ENCODE measurements around the gene OR14J1.
"Not testable (repeated sequence)": the region's sequence is repeated elsewhere in the genome, so short reads cannot be mapped to it uniquely, and the experiment has no call there.

Gene OR14J1

DNA sequence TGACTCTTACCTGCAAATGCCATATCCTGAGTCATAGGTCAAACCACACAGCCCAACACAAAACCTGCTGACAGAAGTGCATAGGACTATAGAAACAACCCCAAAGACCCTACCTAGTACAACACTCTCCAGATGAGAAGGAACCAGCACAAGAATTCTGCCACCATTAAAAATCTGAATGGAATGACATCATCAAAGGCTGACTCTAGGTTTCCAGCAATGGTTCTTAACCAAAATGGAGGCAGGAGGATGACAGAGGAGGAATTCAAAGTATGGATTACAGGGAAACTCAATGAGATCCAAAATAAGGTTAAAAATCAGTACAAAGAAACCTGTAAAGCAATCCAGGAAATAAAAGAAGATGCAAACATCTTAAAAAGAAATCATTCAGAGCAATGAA lies 31.2 kb downstream of the OR14J1 start:
- Histone ChIP-seq H2AFZ (ENCODE audit: low read length, unreplicated experiment) (no peak overlapping the region), H3K27ac (ENCODE audit: low read depth, low read length) (no peak overlapping the region)

GRCh38 chr6:29336269-29336668 lies 34.8 kb downstream of the OR14J1 start:
- Histone ChIP-seq H2AFZ (ENCODE audit: low read length, unreplicated experiment) (no peak overlapping the region), H3K27ac (ENCODE audit: low read depth, low read length) (no peak overlapping the region), H3K4me3 (ENCODE audit: low read depth, low read length) (no peak overlapping the region), H3K27me3 (ENCODE audit: insufficient read depth, low read length) (no peaks in the 10 kb centered on the region), H3K4me1 (ENCODE audit: control insufficient read depth, insufficient read depth, low read length, unreplicated experiment) (no peaks in the 10 kb centered on the region), H3K79me2 (ENCODE audit: control insufficient read depth, insufficient read depth, low read length, unreplicated experiment) (no peaks in the 10 kb centered on the region), H3K36me3 (ENCODE audit: insufficient read depth, low read length) (no peaks in the 10 kb centered on the region)

More for the DNA sequence above, 31.2 kb downstream of the OR14J1 start:
- Histone ChIP-seq H3K27me3 (ENCODE audit: insufficient read depth, low read length) (no peaks in the 10 kb centered on the region), H3K4me1 (ENCODE audit: control insufficient read depth, insufficient read depth, low read length, unreplicated experiment) (no peaks in the 10 kb centered on the region), H3K79me2 (ENCODE audit: control insufficient read depth, insufficient read depth, low read length, unreplicated experiment) (no peaks in the 10 kb centered on the region), H3K4me3 (ENCODE audit: low read depth, low read length) (no peak overlapping the region), H3K36me3 (ENCODE audit: insufficient read depth, low read length) (no peaks in the 10 kb centered on the region)

DNA sequence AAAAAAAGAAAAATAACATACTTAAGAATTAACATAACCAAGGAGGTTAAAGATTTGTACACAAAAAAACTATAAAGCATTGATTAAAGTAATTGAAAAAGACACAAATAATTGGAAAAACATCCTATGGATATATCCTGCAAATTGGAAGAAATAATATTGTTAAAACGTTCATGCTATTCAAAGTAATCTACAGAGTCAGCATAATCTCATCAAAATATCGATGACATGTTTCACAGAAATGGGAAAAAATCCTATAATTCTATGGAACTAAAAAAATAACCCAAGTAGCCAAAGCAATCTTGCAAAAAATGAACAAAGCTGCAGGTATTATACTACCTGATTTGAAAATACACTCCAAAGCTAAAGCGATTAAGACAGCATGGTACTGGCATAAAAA lies 43.9 kb downstream of the OR14J1 start:
- Histone ChIP-seq H3K4me1 (ENCODE audit: control insufficient read depth, insufficient read depth, low read length, unreplicated experiment) (no peaks in the 10 kb centered on the region), H3K4me3 (ENCODE audit: low read depth, low read length) (no peak overlapping the region), H3K27ac (ENCODE audit: low read depth, low read length) (no peak overlapping the region), H3K36me3 (ENCODE audit: insufficient read depth, low read length) (no peaks in the 10 kb centered on the region), H3K27me3 (ENCODE audit: insufficient read depth, low read length) (no peaks in the 10 kb centered on the region), H2AFZ (ENCODE audit: low read length, unreplicated experiment) (no peak overlapping the region), H3K79me2 (ENCODE audit: control insufficient read depth, insufficient read depth, low read length, unreplicated experiment) (no peaks in the 10 kb centered on the region)

DNA sequence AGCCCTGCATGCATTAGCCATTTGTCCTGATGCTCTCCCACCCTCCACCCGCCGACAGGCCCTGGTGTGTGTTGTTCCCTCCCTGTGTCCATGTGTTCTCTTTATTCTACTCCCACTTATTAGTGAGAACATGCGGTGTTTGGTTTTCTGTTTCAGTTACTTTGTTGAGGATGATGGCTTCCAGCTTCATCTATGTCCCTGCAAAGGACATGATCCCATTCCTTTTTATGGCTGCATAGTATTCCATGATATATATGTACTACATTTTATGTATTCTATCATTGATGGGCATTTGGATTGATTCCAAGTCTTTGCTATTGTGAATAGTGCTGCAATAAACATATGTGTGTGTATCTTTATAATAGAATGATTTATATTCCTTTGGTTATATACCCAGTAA lies 47.8 kb downstream of the OR14J1 start:
- H3K36me3 ChIP-seq (ENCODE audit: insufficient read depth, low read length); H2AFZ ChIP-seq (ENCODE audit: low read length, unreplicated experiment); H3K4me1 ChIP-seq (ENCODE audit: control insufficient read depth, insufficient read depth, low read length, unreplicated experiment); H3K79me2 ChIP-seq (ENCODE audit: control insufficient read depth, insufficient read depth, low read length, unreplicated experiment); H3K27ac ChIP-seq (ENCODE audit: low read depth, low read length); H3K4me3 ChIP-seq (ENCODE audit: low read depth, low read length); H3K27me3 ChIP-seq (ENCODE audit: insufficient read depth, low read length): not testable (repeated sequence)

DNA sequence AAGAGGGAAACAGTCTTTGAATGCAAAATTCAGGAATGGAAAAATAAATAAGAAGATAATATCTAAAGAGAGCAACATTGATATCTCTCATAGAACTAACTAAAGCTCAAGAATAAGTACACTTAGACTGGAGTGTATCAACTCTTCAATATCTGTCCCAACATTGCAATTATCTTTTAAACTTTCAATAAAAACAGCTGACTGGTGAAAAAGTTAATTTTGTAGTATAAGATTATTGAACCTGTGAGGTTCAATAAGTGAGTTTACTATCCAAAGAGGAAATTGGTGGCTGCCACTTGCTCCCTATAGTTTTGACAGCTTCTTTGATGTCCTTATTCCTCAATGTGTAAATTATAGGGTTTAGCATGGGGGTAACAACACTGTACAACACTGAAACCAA lies 53.5 kb downstream of the OR14J1 start:
- H3K4me1 ChIP-seq (ENCODE audit: control insufficient read depth, insufficient read depth, low read length, unreplicated experiment) = no peaks in the 10 kb centered on the region
- no peak overlapping the region for H2AFZ ChIP-seq (ENCODE audit: low read length, unreplicated experiment)
- no peaks in the 10 kb centered on the region for H3K79me2 ChIP-seq (ENCODE audit: control insufficient read depth, insufficient read depth, low read length, unreplicated experiment)
- H3K36me3 ChIP-seq (ENCODE audit: insufficient read depth, low read length) = no peaks in the 10 kb centered on the region
- H3K4me3 ChIP-seq (ENCODE audit: low read depth, low read length) = no peak overlapping the region
- no peak overlapping the region for H3K27ac ChIP-seq (ENCODE audit: low read depth, low read length)
- H3K27me3 ChIP-seq (ENCODE audit: insufficient read depth, low read length) = no peaks in the 10 kb centered on the region

- Histone ChIP-seq H3K4me3 (ENCODE audit: low read depth, low read length) (no peak overlapping the region), H3K27me3 (ENCODE audit: insufficient read depth, low read length) (no peaks in the 10 kb centered on the region), H3K79me2 (ENCODE audit: control insufficient read depth, insufficient read depth, low read length, unreplicated experiment) (no peaks in the 10 kb centered on the region), H3K27ac (ENCODE audit: low read depth, low read length) (no peak overlapping the region), H3K4me1 (ENCODE audit: control insufficient read depth, insufficient read depth, low read length, unreplicated experiment) (no peaks in the 10 kb centered on the region), H3K36me3 (ENCODE audit: insufficient read depth, low read length) (no peaks in the 10 kb centered on the region), H2AFZ (ENCODE audit: low read length, unreplicated experiment) (no peak overlapping the region)
These were observed 54.1 kb downstream of the OR14J1 start for GRCh38 chr6:29355603-29356002.

All from ACC112 (cell line).